ENCODE data around the gene IL6ST.

The IL6ST gene

DNA sequence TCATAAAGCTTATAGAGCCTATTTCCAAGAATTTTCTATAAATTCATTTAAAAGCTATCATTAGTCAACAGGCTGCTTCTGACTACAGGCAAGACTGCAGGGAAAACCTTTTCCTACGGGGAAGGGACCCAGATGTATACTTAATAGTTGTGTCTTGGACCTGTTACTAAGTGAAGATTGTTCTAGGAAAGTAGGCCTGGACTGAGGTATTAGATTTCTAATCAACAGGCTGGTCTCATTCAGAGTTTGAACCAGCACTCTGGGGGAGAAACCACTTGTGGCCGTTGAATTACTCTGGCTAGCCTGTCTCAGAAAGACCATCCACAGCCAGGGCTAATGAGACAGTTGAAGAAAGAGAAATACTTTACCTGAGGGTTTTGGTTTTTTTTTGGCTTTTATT is 60.0 kb downstream of the IL6ST start:
- Histone ChIP-seq H3K27ac (no peak overlapping the region), H3K4me1 (peaks cover 0 to 4% (median 0%) of the 10 kb centered on the region in 10 experiments; a peak in 1 of 20 replicates)
- no peak for TF ChIP-seq Cebpa-rat (IDR thresholded peaks at IDR 0.05)

GRCh38 chr5:55934115-55934613 is 60.6 kb downstream of the IL6ST start:
- TF ChIP-seq Cebpa-rat (IDR thresholded peaks at IDR 0.05), result no peak
- peaks cover 3 to 48% (median 13%) of the 10 kb centered on the region in 11 experiments; a peak in 15 of 22 replicates for H3K36me3 ChIP-seq
- H3K9me3 ChIP-seq (replicated peaks in 1 of 11), result no peaks in the 10 kb centered on the region
- no peak overlapping the region for H3K4me2 ChIP-seq
- no peaks in the 10 kb centered on the region for H3K27me3 ChIP-seq
- peaks cover 0 to 25% (median 0%) of the 10 kb centered on the region in 11 experiments; a peak in 3 of 22 replicates for H4K20me1 ChIP-seq
- no peaks in the 10 kb centered on the region for H3K4me1 ChIP-seq
- no peak overlapping the region for H3K4me3 ChIP-seq
- H3K27ac ChIP-seq, result no peak overlapping the region
- H3K9ac ChIP-seq, result no peak overlapping the region

More for the DNA sequence above, 60.0 kb downstream of the IL6ST start:
- no peak overlapping the region for H3K4me2 ChIP-seq
- no peak overlapping the region for H3K9ac ChIP-seq
- H3K4me3 ChIP-seq, result no peak overlapping the region
- no peaks in the 10 kb centered on the region for H3K9me3 ChIP-seq (replicated peaks in 1 of 11)
- peaks cover 3 to 54% (median 18%) of the 10 kb centered on the region in 11 experiments; a peak in 16 of 22 replicates for H3K36me3 ChIP-seq
- H4K20me1 ChIP-seq, result peaks cover 0 to 30% (median 0%) of the 10 kb centered on the region in 11 experiments; a peak in 3 of 22 replicates
- no peaks in the 10 kb centered on the region for H3K27me3 ChIP-seq

GRCh38 chr5:55933377-55934114 is 61.2 kb downstream of the IL6ST start:
- Histone ChIP-seq H4K20me1 (peaks cover 0 to 21% (median 0%) of the 10 kb centered on the region in 11 experiments; a peak in 3 of 22 replicates), H3K27me3 (no peaks in the 10 kb centered on the region), H3K4me2 (no peak overlapping the region), H3K27ac (no peak overlapping the region), H3K9ac (no peak overlapping the region), H3K36me3 (peaks cover 3 to 42% (median 11%) of the 10 kb centered on the region in 11 experiments; a peak in 12 of 22 replicates), H3K4me3 (no peak overlapping the region), H3K4me1 (no peaks in the 10 kb centered on the region), H3K9me3 (replicated peaks in 1 of 11) (no peaks in the 10 kb centered on the region)
- TF ChIP-seq Cebpa-rat (IDR thresholded peaks at IDR 0.05), result no peak

GRCh38 chr5:55932700-55933099 is 62.1 kb downstream of the IL6ST start:
- Histone ChIP-seq H4K20me1 (peaks cover 0 to 15% (median 0%) of the 10 kb centered on the region in 11 experiments; a peak in 3 of 22 replicates), H3K9me3 (replicated peaks in 1 of 11) (no peaks in the 10 kb centered on the region), H3K4me1 (no peaks in the 10 kb centered on the region), H3K27me3 (no peaks in the 10 kb centered on the region), H3K36me3 (peaks cover 0 to 34% (median 5%) of the 10 kb centered on the region in 11 experiments; a peak in 7 of 22 replicates), H3K27ac (no peak overlapping the region), H3K4me3 (no peak overlapping the region), H3K9ac (no peak overlapping the region; a peak in 1 of 22 replicates), H3K4me2 (no peak overlapping the region)
- no peak for TF ChIP-seq Cebpa-rat (IDR thresholded peaks at IDR 0.05)

GRCh38 chr5:55929020-55929799 is 65.6 kb downstream of the IL6ST start:
- no peak overlapping the region for H3K27ac ChIP-seq
- H4K20me1 ChIP-seq, result peaks cover 0 to 5% (median 0%) of the 10 kb centered on the region in 11 experiments; a peak in 1 of 22 replicates
- H3K4me2 ChIP-seq, result no peak overlapping the region
- peaks cover 0 to under 1% (median 0%) of the 10 kb centered on the region in 10 experiments; a peak in 2 of 20 replicates for H3K4me1 ChIP-seq
- no peak overlapping the region for H3K4me3 ChIP-seq
- H3K9ac ChIP-seq, result no peak overlapping the region
- 0 out of 22 replicates have a peak, but pooled peaks cover 0 to 1% (median 0%) of the 10 kb centered on the region in 11 experiments for H3K36me3 ChIP-seq
- no peaks in the 10 kb centered on the region for H3K9me3 ChIP-seq (replicated peaks in 1 of 11)
- TF ChIP-seq Cebpa-rat (IDR thresholded peaks at IDR 0.05), result no peak
- H3K27me3 ChIP-seq, result no peaks in the 10 kb centered on the region

- no peak overlapping the region for H3K9ac ChIP-seq
- TF ChIP-seq Cebpa-rat (IDR thresholded peaks at IDR 0.05), result no peak
- H3K4me1 ChIP-seq, result peaks cover 8 to 12% (median 10%) of the 10 kb centered on the region in 10 experiments
- no peaks in the 10 kb centered on the region for H4K20me1 ChIP-seq
- H3K27ac ChIP-seq, result no peak overlapping the region
- no peak overlapping the region for H3K4me2 ChIP-seq
- H3K9me3 ChIP-seq (replicated peaks in 1 of 11), result no peaks in the 10 kb centered on the region
- H3K27me3 ChIP-seq, result no peaks in the 10 kb centered on the region
- H3K4me3 ChIP-seq, result no peak overlapping the region
- no peaks in the 10 kb centered on the region for H3K36me3 ChIP-seq
Observed at GRCh38 chr5:55927861-55928655, 66.7 kb downstream of the IL6ST start.

- Histone ChIP-seq H3K27ac (no peak overlapping the region), H3K9ac (no peak overlapping the region), H3K27me3 (no peaks in the 10 kb centered on the region), H4K20me1 (no peaks in the 10 kb centered on the region), H3K4me1 (peaks cover 11 to 27% (median 13%) of the 10 kb centered on the region in 10 experiments), H3K36me3 (no peaks in the 10 kb centered on the region), H3K4me2 (no peak overlapping the region), H3K4me3 (no peak overlapping the region), H3K9me3 (replicated peaks in 1 of 11) (no peaks in the 10 kb centered on the region)
- TF ChIP-seq Cebpa-rat (IDR thresholded peaks at IDR 0.05), result no peak
Observed at GRCh38 chr5:55926476-55926875, 68.3 kb downstream of the IL6ST start.

DNA sequence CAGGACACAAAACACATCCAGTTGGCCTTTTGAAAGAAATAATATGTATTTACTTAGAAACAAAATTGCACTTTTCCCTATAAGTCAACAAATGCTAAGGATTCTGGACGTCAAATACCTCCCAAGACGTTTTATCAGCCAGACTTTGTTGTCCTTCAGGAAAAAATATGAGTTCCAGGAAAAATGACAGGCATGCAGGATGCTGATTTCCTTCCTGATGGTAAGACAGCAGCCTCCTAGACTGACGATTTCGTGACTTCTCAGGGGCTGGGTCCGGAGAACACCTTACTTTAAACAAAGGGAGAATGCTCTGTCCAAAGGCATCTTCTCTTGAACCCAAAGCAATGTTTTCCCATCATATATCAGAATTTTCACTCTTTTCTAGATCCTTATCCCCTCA is 69.1 kb downstream of the IL6ST start:
- Histone ChIP-seq H4K20me1 (no peaks in the 10 kb centered on the region), H3K9me3 (replicated peaks in 1 of 11) (no peaks in the 10 kb centered on the region), H3K36me3 (no peaks in the 10 kb centered on the region), H3K27me3 (no peaks in the 10 kb centered on the region), H3K4me3 (no peak overlapping the region), H3K4me2 (no peak overlapping the region), H3K9ac (no peak overlapping the region), H3K27ac (no peak overlapping the region), H3K4me1 (peaks cover 11 to 27% (median 13%) of the 10 kb centered on the region in 10 experiments)
- TF ChIP-seq Cebpa-rat (IDR thresholded peaks at IDR 0.05), result no peak
